Muscle of arm (tissue), 12 donors: Measurements from ENCODE around the gene PEX16. TPM values are rescaled to one million over a fixed set of nuclear protein-coding genes. Genes with fewer than 3 reads are reported as not detected.
"Not testable (repeated sequence)": the region's sequence is repeated elsewhere in the genome, so short reads cannot be mapped to it uniquely, and the experiment has no call there.

Source experiments
- DNase-seq: peaks from one replicate; pipeline ENCODE4 v3.0.0-alpha.2; 2013
- polyA plus RNA-seq, 12 donors: library from polyadenylated mRNA; unstranded; fragments of 120-200 nt; gene quantifications; one replicate each; pipeline ENCODE4 v1.2.1, GENCODE V29; 2013; ENCODE audit not compliant: insufficient read length in 12 of 12

PEX16 gene
- polyA plus RNA-seq, 12 donors = 7.3 to 18.1 (median 11.3) TPM; not detected in 1

DNA sequence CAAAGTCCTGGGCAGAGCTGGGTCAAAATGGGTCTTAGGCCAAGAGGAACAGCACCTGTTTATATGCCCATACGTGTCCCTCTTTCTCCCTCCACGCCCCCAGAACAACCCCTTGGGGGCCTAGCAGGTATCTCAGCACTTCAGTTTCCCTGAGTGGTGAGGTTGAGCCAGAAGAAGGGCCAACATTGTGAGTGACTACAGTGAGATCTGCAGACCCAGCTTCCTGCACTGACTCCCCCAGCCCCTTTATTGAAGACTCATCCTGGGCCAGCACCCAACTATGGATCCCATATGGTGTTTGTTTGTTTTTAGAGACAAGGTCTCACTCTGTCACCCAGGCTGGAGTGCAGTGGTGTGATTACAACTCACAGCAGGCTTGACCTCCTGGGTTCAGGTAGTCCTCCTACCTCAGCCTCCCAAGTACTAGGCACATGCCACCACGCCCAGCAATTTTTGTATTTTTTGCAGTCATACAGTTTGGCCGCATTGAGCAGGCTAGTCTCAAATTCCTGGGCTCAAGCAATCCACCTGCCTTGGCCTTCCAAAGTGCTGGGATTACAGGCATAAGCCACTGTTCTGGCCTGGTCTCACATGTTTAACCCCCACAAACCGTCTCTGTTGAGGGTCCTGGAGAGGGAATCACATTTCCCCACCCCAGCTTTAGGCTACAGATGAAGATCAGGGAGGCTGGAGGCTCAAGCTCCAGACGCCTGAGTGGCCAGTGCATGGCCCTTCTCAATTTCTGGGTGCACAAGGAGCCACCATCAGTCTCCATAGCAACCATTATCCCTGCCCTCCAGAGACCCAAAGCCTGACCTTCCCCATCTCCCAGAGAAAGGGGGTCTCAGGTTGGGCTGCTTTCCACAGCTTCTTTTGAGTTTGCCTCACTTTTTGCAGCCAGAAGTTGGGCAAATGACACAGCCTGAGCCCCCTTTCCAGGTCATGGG is 3.1 kb upstream of the PEX16 start:
- DNase-seq = no peak

DNA sequence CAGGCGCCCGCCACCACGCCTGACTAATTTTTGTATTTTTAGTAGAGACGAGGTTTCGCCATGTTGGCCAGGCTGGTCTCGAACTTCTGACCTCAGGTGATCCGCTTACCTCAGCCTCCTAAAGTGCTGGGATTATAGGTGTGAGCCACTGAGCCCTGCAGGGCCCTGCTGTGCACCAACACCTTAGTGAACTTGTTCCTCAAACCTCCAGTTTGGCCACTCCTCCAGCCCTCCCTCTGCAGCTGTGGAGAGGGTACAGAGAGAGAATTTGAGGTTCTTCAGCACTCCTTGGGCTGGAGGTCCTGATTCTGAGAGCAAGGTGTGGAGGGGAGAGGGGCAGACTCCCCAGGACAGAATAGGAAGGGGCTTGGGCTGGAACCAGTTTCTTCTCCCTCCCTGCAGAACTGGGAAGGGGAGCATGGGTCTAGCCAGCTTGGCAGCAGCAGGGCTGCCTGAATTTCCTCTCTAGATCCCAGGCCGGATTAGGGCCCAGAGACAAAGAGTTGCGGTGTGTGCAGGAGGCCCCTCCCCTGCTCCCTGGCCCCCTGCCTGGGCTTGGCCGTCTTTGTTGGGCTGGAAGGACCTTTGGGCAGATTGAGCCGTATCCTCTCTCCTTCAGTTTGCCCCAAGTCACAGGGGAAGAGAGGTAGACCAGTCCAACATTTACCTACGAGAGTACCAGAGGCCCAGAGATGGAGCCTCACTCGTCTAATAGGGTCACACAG is 2.3 kb upstream of the PEX16 start:
- DNase-seq = no peak

DNA sequence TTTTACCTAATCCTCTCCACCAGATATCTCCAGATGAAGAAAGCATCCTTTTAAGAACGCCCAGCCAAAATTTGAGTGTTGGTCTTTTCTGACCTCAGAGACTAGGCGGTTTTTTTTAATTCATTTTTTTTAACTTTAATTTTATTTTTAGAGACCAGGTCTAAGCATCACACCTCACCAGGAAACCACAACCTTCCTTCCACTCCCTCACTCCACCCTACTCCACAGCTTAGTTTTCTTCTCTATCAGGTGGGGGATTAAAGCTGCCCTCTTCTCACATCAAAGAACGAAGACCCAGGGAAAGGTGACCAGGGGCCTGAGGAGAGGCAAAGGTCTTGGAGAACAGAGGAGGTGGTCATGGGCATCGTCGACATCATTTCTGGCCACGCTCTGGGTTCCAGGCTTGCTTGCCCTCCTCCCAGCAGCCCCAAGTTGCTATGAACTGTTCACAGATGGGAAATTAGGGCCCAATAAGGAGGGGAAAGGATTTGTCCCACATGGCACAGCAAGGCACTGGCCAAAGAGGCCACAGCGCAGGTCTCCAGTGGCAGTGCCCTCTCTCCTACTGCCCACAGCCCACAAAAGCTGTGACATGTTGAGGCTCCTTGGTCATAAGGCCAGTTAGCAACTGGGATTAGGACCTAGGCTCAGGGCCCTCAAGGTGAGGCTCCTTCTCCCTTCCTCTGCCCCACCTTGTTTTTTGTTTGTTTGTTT is 1.4 kb upstream of the PEX16 start:
- DNase-seq = no peak

DNA sequence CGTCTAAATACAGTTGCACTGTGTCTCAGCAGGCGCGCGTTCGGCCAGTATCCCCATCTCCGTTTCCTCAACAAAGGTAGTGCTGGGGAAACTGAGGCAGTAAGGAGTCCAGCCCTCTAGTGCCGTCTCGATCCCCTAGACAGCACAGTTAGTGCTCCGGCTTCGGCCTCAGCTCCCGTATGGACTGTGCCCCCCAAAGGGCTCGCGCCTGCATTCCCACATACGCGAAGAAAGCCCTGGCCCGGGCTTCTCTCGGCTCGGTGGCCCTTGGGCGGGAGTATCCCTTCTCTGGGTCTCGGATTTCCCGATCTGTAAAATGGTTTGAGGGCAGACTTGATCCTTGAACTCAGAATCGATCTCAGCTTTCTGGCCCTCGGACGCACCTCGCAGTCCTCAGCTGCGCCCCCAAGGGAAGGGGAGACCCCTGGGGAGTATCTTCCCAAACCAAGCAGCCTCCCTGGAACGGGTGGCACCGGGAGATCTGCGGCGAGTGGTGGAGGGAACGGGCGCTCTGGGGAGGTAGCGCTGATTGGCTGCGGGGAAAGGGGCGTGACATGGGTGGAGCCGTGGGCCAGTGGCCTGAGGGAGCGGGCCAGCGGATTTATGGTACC is 759 bp upstream of the PEX16 start:
- DNase-seq = peak; percentile 49

DNA sequence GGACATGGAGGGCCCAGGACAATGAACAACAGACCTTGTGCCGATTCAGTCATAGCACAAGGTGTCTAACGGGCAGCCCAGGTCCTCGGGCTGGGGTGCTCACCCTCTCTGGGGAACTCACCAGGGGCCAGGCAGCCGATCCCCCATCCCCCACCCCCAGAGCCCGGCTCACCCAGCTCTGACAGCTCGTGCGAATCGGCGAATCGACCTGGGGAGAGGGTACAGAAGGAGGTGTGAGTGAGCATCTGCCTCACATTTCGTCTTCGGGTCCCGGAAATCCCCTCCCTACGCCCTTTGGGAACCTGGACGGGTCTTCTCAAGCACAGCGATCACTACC is 423 bp downstream of the PEX16 start:
- DNase-seq = no peak

DNA sequence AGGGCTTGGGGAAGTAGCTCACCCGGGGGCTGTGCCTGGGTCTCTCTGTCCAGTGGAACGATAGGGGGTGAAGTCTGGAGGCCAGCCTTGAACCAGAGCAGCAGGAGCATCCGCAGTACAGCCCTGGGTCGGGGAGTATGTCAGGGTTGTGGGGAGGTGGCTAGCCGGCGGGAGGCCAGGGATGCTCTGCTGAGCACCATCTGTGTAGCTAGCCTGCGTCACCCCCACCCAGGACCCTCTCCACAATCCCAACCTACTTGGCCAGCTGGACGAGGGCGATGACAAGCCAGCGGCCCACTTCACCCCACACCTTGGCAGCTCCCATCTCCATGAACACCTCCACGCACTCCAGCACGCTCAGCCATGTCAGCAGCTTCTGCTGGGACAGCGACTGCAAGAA is 2.2 kb downstream of the PEX16 start:
- no peak for DNase-seq

DNA sequence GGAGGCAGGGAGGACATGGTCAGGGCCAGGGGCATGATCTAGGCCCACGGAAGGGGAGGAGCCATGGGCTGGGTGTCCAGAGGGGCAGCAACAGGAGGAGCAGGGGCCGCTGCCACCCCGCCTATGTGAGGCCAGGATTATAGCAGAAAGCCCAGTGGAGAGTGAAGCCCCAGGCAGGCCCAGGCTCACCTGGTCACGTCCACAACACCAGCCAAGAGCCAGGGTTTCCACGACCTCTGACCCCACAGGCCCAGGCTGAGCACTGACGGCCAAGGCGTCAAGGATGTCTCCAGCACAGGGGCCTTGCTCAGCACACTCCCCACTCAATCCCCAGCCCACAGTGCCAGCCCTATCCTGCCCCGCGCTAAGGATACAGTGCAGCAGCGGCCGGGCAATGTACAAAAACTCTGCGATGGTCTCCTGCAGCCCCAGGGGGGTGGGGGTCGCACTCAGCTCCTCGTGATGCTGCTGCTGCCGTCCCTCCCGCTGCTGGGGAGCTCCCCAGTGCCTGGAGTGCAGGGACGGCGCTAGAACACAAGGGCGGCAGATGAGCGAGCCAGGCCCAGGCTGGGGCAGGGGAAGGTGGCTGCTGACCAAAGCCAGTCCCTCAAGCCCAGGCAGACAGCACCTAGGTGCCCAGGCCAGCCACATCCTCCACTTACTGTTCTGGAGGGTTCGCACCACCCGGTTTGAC is 3.6 kb downstream of the PEX16 start:
- DNase-seq = no peak

DNA sequence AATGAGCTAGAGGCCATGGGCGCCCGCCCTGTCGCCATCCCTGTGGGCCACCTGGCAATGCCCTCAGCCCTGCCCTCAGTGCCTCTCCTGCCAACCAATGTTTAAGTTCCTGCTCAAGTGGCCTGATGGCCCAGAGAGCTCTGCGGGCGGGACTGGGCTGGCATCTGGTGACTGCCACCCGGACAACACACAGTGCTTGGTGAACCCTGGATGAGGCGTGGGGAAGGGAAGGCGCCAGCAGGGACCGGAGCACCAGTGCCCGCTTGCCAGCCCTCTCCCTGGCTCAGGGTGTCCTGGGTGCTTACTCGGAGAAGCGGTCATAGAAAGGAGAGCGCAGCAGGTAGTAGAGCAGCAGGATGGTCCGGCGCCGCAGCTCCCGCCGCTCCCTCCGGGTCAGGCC is 4.2 kb downstream of the PEX16 start:
- no peak for DNase-seq

DNA sequence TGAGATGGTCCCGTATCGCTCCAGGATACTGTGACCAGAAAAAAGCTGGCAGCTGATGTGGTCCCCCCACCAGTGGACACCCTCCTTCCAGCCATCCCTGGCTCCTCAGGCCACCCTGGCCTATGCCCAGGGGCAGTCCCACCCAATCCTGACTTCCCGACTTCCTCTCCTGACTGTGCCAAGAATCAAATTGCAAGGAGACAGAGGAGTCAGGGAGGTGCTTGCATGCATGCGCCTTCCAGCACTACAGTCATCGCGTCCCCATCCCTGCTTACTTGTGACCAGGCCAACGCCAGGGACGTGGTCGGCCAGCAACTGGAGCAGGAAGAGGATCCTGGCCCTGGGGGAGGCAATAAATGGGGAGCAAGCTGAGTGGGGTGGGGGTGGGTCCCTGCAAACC is 7.1 kb downstream of the PEX16 start:
- DNase-seq = no peak

DNA sequence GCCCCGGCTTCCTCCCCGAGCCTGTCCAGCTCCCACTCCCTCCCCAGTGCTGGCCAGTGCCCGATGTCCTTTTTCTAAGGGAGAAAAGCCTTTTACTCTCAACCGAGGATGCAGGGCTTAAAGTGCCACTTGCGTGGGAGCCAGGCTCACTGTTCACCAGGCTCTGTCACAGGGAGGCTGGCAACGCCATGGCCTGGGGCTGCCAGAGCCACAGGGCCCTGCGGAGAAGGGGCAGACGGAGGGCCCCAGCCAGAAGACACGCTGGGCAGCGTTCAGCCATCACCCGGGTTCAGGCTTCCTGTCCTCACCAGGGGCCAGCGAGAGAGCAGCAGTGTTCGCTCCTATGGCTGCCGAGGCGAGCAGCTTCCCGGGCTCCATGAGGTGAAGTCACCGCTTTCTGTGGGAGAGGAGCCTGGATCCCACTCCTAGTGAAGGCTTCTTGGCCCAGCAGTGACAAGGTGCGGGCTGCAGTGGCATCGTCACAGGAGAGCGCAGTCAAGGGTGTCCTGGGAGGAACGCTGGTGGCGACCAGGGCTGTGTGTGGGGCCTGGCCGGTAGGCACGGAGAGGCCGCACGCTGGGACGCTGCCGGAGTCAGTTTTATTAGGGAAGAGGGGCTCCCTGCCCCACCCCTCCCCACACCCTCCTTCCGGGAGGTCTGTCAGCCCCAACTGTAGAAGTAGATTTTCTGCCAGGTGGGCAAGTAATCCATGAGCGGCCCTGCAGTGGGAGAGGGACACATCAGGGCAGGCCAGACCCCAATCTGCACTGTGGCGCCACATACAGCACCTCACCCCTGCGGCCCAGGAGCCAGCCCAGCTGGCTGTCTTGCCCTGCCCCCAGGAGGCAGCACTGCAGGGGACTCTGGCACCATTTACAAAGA is 7.8 kb downstream of the PEX16 start:
- no peak for DNase-seq

DNA sequence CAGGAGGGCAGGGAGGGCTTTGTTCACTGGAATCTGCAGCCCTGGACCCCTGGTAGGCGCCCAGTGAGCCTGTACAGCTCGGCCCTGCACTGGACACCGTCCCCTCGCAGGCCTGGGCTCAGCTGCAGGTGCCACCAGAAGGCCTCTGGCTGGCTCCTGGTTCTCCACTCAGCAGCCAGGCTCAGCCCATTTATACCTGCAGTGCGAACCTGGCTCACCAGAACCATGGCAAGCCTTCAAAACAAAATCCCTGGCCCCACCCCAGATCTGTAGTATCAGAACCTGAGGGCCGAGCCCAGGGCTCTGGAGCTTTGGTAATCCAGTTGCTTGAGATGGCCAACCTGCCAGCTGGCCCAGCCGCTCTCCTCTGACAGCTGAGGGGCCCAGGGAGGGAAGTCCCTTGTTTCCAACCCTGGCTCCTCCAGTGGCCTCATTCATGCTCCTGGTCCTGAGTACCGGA is 9.7 kb downstream of the PEX16 start:
- DNase-seq = no peak

DNA sequence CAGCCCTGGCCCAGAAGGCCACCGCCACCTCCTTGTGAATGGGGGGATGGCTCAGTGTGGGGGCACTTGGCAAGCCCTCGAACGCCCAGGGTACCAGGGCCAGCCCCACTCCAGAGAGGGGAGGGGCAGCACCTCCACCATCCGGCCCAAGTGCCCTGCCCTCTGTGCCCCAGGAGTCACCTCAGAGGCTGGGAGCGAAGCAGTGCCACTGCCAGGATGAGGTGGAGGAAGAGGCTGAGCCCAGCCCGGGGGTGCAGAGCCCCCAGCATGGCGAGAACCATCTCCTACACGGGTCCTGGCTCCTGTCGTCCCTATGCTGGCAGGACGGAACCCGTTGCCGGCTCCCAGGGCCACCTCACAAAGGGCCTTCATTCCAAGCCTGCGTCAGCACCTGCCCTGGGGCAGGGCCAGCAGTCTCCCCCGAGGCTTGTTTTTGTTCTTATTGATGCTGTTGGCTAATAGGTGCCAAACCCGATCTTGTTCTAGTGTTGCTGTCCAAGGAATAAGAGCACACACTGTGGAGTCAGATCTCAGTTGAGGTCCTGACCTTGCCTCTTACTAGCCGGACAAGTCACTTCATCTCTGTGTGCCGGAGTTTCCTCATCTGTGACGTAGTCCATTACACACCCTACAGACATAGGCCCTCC is 10.6 kb downstream of the PEX16 start, which contains the start of gene FREY1:
Gene FREY1 (minus strand): TSS at position 307 of the 647 bp plus-strand sequence. CDS start 26 bp downstream, at position 281.
- DNase-seq = no peak

DNA sequence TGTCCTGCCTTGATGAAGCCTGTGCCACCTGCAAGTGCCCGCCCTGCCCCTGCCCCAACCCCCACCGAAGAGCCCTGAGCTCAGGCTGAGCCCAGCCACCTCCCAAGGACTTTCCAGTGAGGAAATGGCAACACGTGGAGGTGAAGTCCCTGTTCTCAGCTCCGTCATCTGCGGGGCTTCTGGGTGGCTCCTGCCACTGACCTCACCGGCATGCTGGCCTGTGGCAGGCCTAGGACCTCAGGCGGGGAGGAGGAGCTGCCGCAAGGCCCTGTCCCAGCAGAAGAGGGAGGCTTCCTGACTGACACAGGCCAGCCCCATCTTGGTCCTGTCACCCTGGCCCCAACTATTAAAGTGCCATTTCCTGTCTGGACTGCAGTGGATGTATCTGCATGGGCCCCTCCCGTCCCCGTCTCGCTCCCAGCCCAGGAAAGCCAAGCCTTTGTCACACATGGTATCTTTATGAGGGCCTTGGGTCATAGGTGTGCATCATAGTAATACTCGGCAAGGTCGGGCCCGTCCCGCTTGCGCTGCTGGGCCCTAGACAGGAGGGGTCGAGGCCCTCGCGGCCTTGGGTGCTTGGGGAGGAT is 11.5 kb downstream of the PEX16 start:
- DNase-seq = no peak

DNA sequence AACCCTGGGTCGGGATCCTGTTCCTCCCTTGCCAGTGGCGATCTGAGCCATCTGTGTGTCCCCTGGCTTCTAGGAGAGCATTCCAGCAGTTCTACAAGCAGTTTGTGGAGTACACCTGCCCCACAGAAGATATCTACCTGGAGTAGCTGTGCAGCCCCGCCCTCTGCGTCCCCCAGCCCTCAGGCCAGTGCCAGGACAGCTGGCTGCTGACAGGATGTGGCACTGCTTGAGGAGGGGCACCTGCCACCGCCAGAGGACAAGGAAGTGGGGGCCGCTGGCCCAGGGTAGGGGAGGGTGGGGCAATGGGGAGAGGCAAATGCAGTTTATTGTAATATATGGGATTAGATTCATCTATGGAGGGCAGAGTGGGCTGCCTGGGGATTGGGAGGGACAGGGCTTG is 12.1 kb downstream of the PEX16 start:
- not testable (repeated sequence) for DNase-seq

DNA sequence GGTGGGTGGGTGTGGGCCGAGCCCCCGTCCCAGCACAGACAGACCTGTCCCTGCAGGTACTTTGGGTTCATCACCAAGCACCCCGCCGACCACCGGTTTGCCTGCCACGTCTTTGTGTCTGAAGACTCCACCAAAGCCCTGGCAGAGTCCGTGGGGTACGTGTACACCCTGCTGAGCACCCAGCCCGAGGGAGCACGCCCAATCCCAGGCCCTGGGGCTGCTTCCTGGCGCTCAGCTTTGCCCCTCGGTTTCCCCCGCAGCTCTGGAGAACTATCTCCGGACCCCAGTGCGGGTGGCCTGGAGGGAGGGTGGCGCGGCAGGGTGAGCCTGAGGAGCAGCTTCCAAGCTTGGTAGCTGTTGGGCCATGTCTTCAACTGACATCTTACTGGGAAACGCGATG is 12.6 kb downstream of the PEX16 start:
- DNase-seq = no peak

DNA sequence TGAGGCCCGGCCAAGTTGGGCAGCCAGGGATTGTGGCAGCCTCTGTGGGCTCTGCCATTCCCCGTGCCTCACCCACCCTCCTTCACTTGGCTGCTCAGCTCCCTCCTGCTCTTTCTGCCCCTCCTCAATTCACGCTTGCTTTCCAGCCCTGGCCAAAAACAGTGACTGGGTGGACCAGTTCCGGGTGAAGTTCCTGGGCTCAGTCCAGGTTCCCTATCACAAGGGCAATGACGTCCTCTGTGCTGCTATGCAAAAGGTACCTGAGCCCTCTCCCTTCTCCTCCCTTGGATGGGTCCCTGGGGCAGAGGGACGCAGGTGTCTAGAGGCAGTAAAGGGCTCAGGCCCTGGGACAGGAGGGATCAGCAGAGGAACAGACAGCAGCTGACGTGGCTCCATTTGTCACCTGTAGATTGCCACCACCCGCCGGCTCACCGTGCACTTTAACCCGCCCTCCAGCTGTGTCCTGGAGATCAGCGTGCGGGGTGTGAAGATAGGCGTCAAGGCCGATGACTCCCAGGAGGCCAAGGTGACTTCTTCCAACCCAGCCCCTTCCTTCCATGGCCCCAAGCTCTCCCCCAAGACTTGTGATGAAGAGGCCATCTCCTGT is 13.3 kb downstream of the PEX16 start:
- DNase-seq = no peak

DNA sequence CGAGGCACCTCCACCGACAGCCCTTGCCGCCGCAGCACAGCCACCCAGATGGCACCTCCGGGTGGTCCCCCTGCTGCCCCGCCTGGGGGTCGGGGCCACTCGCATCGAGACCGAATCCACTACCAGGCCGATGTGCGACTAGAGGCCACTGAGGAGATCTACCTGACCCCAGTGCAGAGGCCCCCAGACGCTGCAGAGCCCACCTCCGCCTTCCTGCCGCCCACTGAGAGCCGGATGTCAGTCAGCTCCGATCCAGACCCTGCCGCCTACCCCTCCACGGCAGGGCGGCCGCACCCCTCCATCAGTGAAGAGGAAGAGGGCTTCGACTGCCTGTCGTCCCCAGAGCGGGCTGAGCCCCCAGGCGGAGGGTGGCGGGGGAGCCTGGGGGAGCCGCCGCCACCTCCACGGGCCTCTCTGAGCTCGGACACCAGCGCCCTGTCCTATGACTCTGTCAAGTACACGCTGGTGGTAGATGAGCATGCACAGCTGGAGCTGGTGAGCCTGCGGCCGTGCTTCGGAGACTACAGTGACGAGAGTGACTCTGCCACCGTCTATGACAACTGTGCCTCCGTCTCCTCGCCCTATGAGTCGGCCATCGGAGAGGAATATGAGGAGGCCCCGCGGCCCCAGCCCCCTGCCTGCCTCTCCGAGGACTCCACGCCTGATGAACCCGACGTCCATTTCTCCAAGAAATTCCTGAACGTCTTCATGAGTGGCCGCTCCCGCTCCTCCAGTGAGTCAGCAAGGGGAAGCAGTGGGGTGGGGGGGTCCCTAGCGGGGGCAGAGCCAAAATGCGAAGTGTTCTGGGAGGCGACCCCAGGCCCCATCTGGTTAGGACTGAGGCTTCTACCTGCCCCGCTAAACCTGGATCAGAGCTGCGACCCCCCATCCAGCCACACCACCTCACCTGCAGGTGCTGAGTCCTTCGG is 15.0 kb downstream of the PEX16 start:
- DNase-seq = no peak

DNA sequence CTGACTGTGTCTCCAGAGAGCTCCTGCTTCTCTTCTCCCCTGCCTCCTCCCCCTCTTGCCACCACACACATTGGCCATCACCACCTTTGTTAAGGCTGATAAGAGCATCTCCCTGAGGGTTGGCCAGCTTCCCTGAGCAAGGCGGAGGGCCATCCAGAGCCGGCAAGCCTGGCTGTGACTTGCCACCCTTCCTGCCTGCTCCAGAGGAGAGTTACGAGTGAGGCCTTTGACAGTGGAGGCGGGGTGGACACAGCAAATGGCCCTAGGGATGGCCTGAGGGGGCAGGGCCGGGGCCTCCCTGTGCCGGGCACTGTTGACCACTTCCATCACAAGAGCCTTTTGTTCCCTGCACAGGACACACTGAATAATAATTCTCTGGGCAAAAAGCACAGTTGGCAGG is 16.1 kb downstream of the PEX16 start:
- DNase-seq = no peak
